HepG2 (cell line): Measurements from ENCODE around the gene PAMR1. TPM values are rescaled to one million over a fixed set of nuclear protein-coding genes. Genes with fewer than 3 reads are reported as not detected.

ENCODE experiments used
- ATAC-seq: fragments of 200-7000 bp; cut with Tn5 transposase; 3 replicates; pipeline ENCODE4 v1.9.1; 2020; ENCODE audit warnings: mild to moderate bottlenecking, moderate library complexity
- BruUV-seq: library from RNA; stranded (reverse); fragments of 400-500 nt; replicated peaks from 2 replicates; lab custom pipeline; 2021; lab: Mats Ljungman, UMichigan
- CTCF ChIA-PET: fragments of 300-600 bp; formaldehyde crosslinking; extraction: SDS; loops from one replicate; lab custom pipeline; 2021; ENCODE audit warnings: low total read pairs, inconsistent platforms, low intra/inter-chr PET ratio; lab: Yijun Ruan, JAX
- POLR2A ChIA-PET: fragments of 350-600 bp; sonication (Branson Sonifier 250); formaldehyde crosslinking; loops from one replicate; lab custom pipeline; 2020; ENCODE audit warnings: antibody characterized with exemption, inconsistent platforms; lab: Yijun Ruan, JAX
- DNase-seq: peaks from one replicate; pipeline ENCODE4 v3.0.0-alpha.2; 2015; ENCODE audit warnings: low spot score
- FAIRE-seq: peaks from 3 replicates; lab custom pipeline; 2011; peaks lifted over from hg19 to GRCh38; lab: Jason Lieb, UNC
- H2AFZ ChIP-seq: one replicate; pipeline ENCODE4 v1.6.1; 2011; ENCODE audit warnings: low read length, inconsistent platforms
- H3K27ac ChIP-seq: fragments of 300-600 bp; 3 replicates; pipeline ENCODE4 v1.8.0; 2011; ENCODE audit warnings: mixed run types, mild to moderate bottlenecking, mixed read lengths, low read length, inconsistent platforms; ENCODE audit not compliant: insufficient read depth; ENCODE audit errors: extremely low read length
- H3K27me3 ChIP-seq, 2 experiments: fragments of 200-600 bp in 1 of 2; 2 replicates in 1 of 2; 3 replicates in 1 of 2; pipeline versions ENCODE4 v1.6.0 to v1.8.0; 2011; ENCODE audit warnings: low read length in 2 of 2, mild to moderate bottlenecking in 2 of 2, moderate library complexity in 2 of 2, inconsistent platforms in 1 of 2; ENCODE audit not compliant: insufficient read depth in 2 of 2, control insufficient read depth in 1 of 2
- H3K36me3 ChIP-seq, 2 experiments: fragments of 200-600 bp in 1 of 2; replicated peaks in 1 of 2; 2 replicates in 1 of 2; 3 replicates in 1 of 2; pipeline versions ENCODE4 v1.5.1 to v1.8.0; 2011; ENCODE audit warnings: low read length in 2 of 2, inconsistent platforms in 1 of 2; ENCODE audit not compliant: insufficient read depth in 2 of 2, control insufficient read depth in 1 of 2
- H3K4me1 ChIP-seq: 2 replicates; pipeline ENCODE4 v1.5.1; 2012; ENCODE audit warnings: low read length, inconsistent platforms; ENCODE audit not compliant: insufficient read depth
- H3K4me2 ChIP-seq: 2 replicates; pipeline ENCODE4 v1.6.0; 2011; ENCODE audit warnings: low read depth, low read length, inconsistent platforms
- H3K4me3 ChIP-seq, 3 experiments: fragments of 200-600 bp in 1 of 3; sonication (generic), shearing (Covaris generic) in 1 of 3; replicated peaks in 1 of 3; 2 replicates each; pipeline ENCODE4 v1.5.1; 2011 to 2016; ENCODE audit warnings: low read length in 3 of 3, inconsistent platforms in 2 of 3, low read depth in 2 of 3, mild to moderate bottlenecking in 2 of 3, control low read depth in 1 of 3, mixed read lengths in 1 of 3; ENCODE audit not compliant: insufficient read depth in 1 of 3
- H3K79me2 ChIP-seq: one replicate; pipeline ENCODE4 v1.6.1; 2011; ENCODE audit warnings: low read length, inconsistent platforms; ENCODE audit not compliant: insufficient read depth
- H3K9ac ChIP-seq: 2 replicates; pipeline ENCODE4 v1.6.0; 2011; ENCODE audit warnings: mild to moderate bottlenecking, low read depth, low read length, inconsistent platforms; ENCODE audit not compliant: insufficient read depth
- H3K9me3 ChIP-seq: 2 replicates; pipeline ENCODE4 v1.5.1; 2012; ENCODE audit warnings: mild to moderate bottlenecking, low read length
- H4K20me1 ChIP-seq: 2 replicates; pipeline ENCODE4 v1.6.0; 2011; ENCODE audit warnings: inconsistent platforms, mild to moderate bottlenecking, low read length, moderate library complexity; ENCODE audit not compliant: insufficient read depth
- ATF1 ChIP-seq: IDR thresholded peaks from 2 replicates; pipeline ENCODE4 v1.6.1; 2016; ENCODE audit warnings: mild to moderate bottlenecking, control low read depth
- FIP1L1 ChIP-seq: fragments of 200-400 bp; formaldehyde crosslinking; IDR thresholded peaks from 2 replicates; pipeline ENCODE4 v1.6.1; 2018; ENCODE audit warnings: low read depth, mild to moderate bottlenecking, low read length, moderate library complexity, borderline replicate concordance; ENCODE audit not compliant: insufficient read depth
- FLYWCH1 ChIP-seq: sonication (generic); formaldehyde crosslinking; IDR thresholded peaks from 2 replicates; pipeline ENCODE4 v1.8.1; 2023; ENCODE audit warnings: mild to moderate bottlenecking, missing genetic modification reagents
- FOXO1 ChIP-seq: sonication (generic); formaldehyde crosslinking; IDR thresholded peaks from 2 replicates; pipeline ENCODE4 v1.4.0; 2020; ENCODE audit warnings: missing genetic modification reagents
- GMEB1 ChIP-seq: sonication (generic); formaldehyde crosslinking; IDR thresholded peaks from 2 replicates; pipeline ENCODE4 v1.5.1; 2020; ENCODE audit warnings: missing genetic modification reagents, mild to moderate bottlenecking, borderline replicate concordance
- HMGA1 ChIP-seq: sonication (generic); formaldehyde crosslinking; conservative IDR thresholded peaks from 2 replicates; pipeline ENCODE4 v1.4.0; 2020; ENCODE audit warnings: missing genetic modification reagents
- KDM6A ChIP-seq: IDR thresholded peaks from 2 replicates; pipeline ENCODE4 v1.6.1; 2016; ENCODE audit warnings: low read depth
- NR2F6 ChIP-seq, 2 experiments: IDR thresholded peaks; 2 replicates each; pipeline ENCODE4 v1.6.1; 2016; ENCODE audit warnings: antibody characterized with exemption in 1 of 2, mild to moderate bottlenecking in 1 of 2
- SIX4 ChIP-seq: sonication (generic); formaldehyde crosslinking; IDR thresholded peaks from 2 replicates; pipeline ENCODE4 v1.4.0; 2020; ENCODE audit warnings: missing genetic modification reagents
- ZBTB40 ChIP-seq, 2 experiments: fragments of 450-650 bp in 1 of 2; sonication (generic) in 1 of 2; formaldehyde crosslinking in 1 of 2; IDR thresholded peaks; 2 replicates each; pipeline versions ENCODE4 v1.6.1 to v1.8.0; 2016 to 2022; ENCODE audit warnings: antibody characterized with exemption in 1 of 2, mild to moderate bottlenecking in 1 of 2, missing genetic modification reagents in 1 of 2
- ZNF17 ChIP-seq: sonication (generic); formaldehyde crosslinking; IDR thresholded peaks from 2 replicates; pipeline ENCODE4 v1.5.0; 2020; ENCODE audit warnings: mild to moderate bottlenecking, missing genetic modification reagents
- ZNF264 ChIP-seq: sonication (generic); formaldehyde crosslinking; IDR thresholded peaks from 2 replicates; pipeline ENCODE4 v1.4.0; 2020; ENCODE audit warnings: missing genetic modification reagents
- ZNF564 ChIP-seq: sonication (generic); formaldehyde crosslinking; IDR thresholded peaks from 2 replicates; pipeline ENCODE4 v1.8.1; 2023; ENCODE audit warnings: mild to moderate bottlenecking, missing genetic modification reagents
- ZSCAN22 ChIP-seq: sonication (generic); formaldehyde crosslinking; IDR thresholded peaks from 2 replicates; pipeline ENCODE4 v1.4.0; 2020; ENCODE audit warnings: mild to moderate bottlenecking, missing genetic modification reagents
- WGBS: methylation state at CpG from one replicate; pipeline ENCODE4 v1.1.6; 2017; ENCODE audit warnings: low lambda C conversion rate; 5-methylcytosine and 5-hydroxymethylcytosine counted together
- in situ Hi-C: cut with HindIII; loops from 2 replicates; pipeline ENCODE4 v1.10.0; 2017; ENCODE audit warnings: low pct_unique_long_range_greater_than_20kb; ENCODE audit not compliant: extremely low pct_ligation_motif_present
- intact Hi-C: fragments of 100-400 bp; cut with micrococcal nuclease; formaldehyde crosslinking; loops from one replicate; pipeline ENCODE4 v1.10.0; 2022; ENCODE audit not compliant: unreplicated experiment
- polyA plus RNA-seq, 8 experiments: library from polyadenylated mRNA; depleted of rRNA in 3 of 8; stranded (reverse) in 7 of 8; unstranded in 1 of 8; fragments of >200 nt; fragmentation: Illumina TruSeq in 4 of 8; extraction: Trizol in 4 of 8; gene quantifications; 2 replicates each; pipeline versions ENCODE4 v1.2.1 to v1.2.3, GENCODE V29; 2011 to 2016; ENCODE audit warnings: low read depth in 4 of 8, missing spikeins in 1 of 8, mixed read lengths in 1 of 8; ENCODE audit not compliant: insufficient read depth in 1 of 8
- total RNA-seq, 5 experiments: library from RNA; depleted of rRNA; stranded (reverse); fragments of >200 nt; fragmentation: Illumina TruSeq; extraction: Trizol; gene quantifications; 2 replicates each; pipeline ENCODE4 v1.2.3, GENCODE V29; 2016; ENCODE audit warnings: low read depth in 1 of 5

PAMR1 gene
- total and polyA plus RNA-seq, 2 of the 13 experiments (the other 11 are each of a cell fraction or from before 2014, with no cell fraction given) = not detected

GRCh38 chr11:35478471-35479091 lies 46.8 kb downstream of the PAMR1 start:
- intact Hi-C loops (no loop called here), in situ Hi-C loops (loop anchor here (25.0 kb wide), 1 partner anchor 784 kb away; no protein-coding TSS in a partner anchor)
- CTCF ChIA-PET = no interaction called here
- Histone ChIP-seq H3K4me1 (no peaks in the 10 kb centered on the region), H4K20me1 (no peaks in the 10 kb centered on the region), H3K4me2 (no peak overlapping the region), H3K4me3 (no peak overlapping the region), H3K9me3 (no peaks in the 10 kb centered on the region), H3K27ac (no peak overlapping the region), H2AFZ (no peak overlapping the region), H3K79me2 (no peaks in the 10 kb centered on the region), H3K27me3 (peaks cover 1 to 22% of the 10 kb centered on the region in 2 experiments; a peak in 1 of 5 replicates), H3K9ac (no peak overlapping the region), H3K36me3 (no peaks in the 10 kb centered on the region)
- 7% methylated on average over 7 of the region's 7 CpGs for WGBS
- DNase-seq (no peak), FAIRE-seq (no peak), ATAC-seq (no peak)
- POLR2A ChIA-PET = no interaction called here
- BruUV-seq = no TSS peak
- no peak for TF ChIP-seq ZNF17 (CRISPR knock-in tag)
- no peak for TF ChIP-seq ZSCAN22 (CRISPR knock-in tag)
- TF ChIP-seq ZNF564 = no peak
- TF ChIP-seq ZNF264 = no peak
- TF ChIP-seq ZBTB40 (IDR thresholded peaks at IDR 0.05) = no peak
- no peak for TF ChIP-seq ZBTB40 (CRISPR knock-in tag; IDR thresholded peaks at IDR 0.05)
- TF ChIP-seq SIX4 (CRISPR knock-in tag) = no peak
- no peak for TF ChIP-seq HMGA1 (CRISPR knock-in tag)
- TF ChIP-seq ATF1 = no peak
- TF ChIP-seq FLYWCH1 (CRISPR knock-in tag) = no peak
- no peak for TF ChIP-seq NR2F6 (IDR thresholded peaks at IDR 0.05)
- TF ChIP-seq NR2F6 (CRISPR knock-in tag; IDR thresholded peaks at IDR 0.05) = no peak
- TF ChIP-seq FIP1L1 = no peak
- TF ChIP-seq KDM6A (CRISPR knock-in tag) = no peak
- no peak for TF ChIP-seq GMEB1
- TF ChIP-seq FOXO1 = no peak
